GM12873 (cell line): ENCODE data around the gene CCDC91.

ENCODE experiments used
- CTCF ChIP-seq: IDR thresholded peaks from 2 replicates; pipeline ENCODE4 v1.5.1; 2012; ENCODE audit warnings: low read depth, mild to moderate bottlenecking, moderate library complexity, low read length, control low read depth; ENCODE audit not compliant: insufficient read depth; ENCODE audit errors: missing control alignments

Gene CCDC91

GRCh38 chr12:28563936-28564335, 373.7 kb downstream of the CCDC91 start:
- no peak for TF ChIP-seq CTCF

- TF ChIP-seq CTCF, result no peak
Observed at GRCh38 chr12:28568118-28568517, 377.9 kb downstream of the CCDC91 start.

- no peak for TF ChIP-seq CTCF
Observed at GRCh38 chr12:28568704-28569103, 378.4 kb downstream of the CCDC91 start.

GRCh38 chr12:28569698-28570411, 379.6 kb downstream of the CCDC91 start:
- no peak for TF ChIP-seq CTCF

- TF ChIP-seq CTCF, result no peak
Observed at GRCh38 chr12:28570811-28571210, 380.6 kb downstream of the CCDC91 start.

- TF ChIP-seq CTCF, result no peak
Observed at GRCh38 chr12:28574746-28575592, 384.7 kb downstream of the CCDC91 start.

- no peak for TF ChIP-seq CTCF
Observed at GRCh38 chr12:28575593-28576205, 385.4 kb downstream of the CCDC91 start.
